ENCODE data around the gene CCDC73.

Gene CCDC73

DNA sequence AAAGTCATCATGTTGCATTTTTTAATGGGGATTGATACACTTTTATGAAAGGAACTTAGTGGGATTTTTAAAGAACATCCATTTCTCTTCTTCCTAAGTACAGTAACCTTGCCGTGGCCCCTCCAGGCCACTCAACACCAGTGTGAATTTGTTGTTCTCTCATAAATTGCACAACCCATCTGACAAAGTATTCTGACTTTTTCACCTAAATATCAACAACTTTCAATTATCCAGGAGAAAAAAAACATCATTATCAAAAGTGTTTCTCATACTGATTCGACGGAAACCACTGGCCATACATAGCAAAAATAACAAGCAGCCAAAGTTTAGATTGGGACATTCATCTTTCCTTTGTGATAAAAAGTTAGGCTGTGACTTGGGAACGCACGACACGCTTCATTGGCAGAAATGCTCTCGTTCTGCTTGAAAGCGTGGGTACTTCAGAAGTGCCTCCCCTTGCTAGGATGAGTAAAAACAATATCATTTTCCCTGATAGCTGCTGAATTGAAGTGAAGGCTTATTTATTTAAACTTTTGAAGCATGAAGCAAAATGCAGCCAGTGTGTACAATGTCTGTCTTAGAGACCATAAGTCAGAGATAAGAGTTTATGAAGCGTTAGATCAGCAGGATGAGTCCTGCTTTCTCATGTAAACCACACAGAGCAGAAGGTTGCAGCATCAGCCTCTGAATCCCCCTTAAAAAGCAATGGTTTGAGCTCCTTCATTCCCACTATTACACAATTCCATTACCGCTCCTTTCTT is 231.4 kb downstream of the CCDC73 start:
- 92 to 93% methylated on average over 9 to 10 of the region's 10 CpGs for WGBS, 2 experiments
- Histone ChIP-seq H3K27me3 (ENCODE audit: control insufficient read depth, insufficient read depth, low read length, poor library complexity, severe bottlenecking) (no peaks in the 10 kb centered on the region), H3K36me3 (ENCODE audit: control insufficient read depth, insufficient read depth, low read length) (no peaks in the 10 kb centered on the region), H3K4me1 (ENCODE audit: control insufficient read depth, insufficient read depth, low read length) (no peaks in the 10 kb centered on the region), H3K27ac (ENCODE audit: insufficient read depth, low read depth, low read length, poor library complexity, severe bottlenecking) (no peak overlapping the region), H3K9me3 (ENCODE audit: control insufficient read depth, low read length) (no peaks in the 10 kb centered on the region), H3K4me3 (ENCODE audit: insufficient read depth, low read depth, low read length) (no peak overlapping the region)

DNA sequence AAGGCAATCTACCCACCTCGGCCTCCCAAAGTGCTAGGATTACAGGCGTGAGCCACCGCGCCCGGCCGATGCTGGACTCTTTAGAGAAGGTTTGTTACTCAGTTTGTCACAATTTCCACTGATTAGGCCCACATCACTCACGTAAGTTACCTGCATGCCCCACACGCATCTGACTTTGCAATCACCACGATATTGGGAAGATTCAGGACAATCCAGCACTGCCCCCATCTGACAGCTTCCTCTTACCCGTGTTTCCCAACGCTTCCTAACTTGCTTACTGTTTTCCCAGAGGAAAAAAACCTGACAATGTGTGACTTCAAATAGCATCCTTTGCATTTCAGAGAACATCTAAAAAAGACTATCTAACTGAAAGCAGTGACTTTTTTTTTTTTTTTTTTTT is 232.6 kb downstream of the CCDC73 start:
- 84 to 89% methylated on average over 11 of the region's 11 CpGs for WGBS, 2 experiments
- Histone ChIP-seq H3K27me3 (ENCODE audit: control insufficient read depth, insufficient read depth, low read length, poor library complexity, severe bottlenecking) (no peaks in the 10 kb centered on the region), H3K9me3 (ENCODE audit: control insufficient read depth, low read length) (no peaks in the 10 kb centered on the region), H3K4me3 (ENCODE audit: insufficient read depth, low read depth, low read length) (no peak overlapping the region), H3K27ac (ENCODE audit: insufficient read depth, low read depth, low read length, poor library complexity, severe bottlenecking) (no peak overlapping the region), H3K36me3 (ENCODE audit: control insufficient read depth, insufficient read depth, low read length) (no peaks in the 10 kb centered on the region), H3K4me1 (ENCODE audit: control insufficient read depth, insufficient read depth, low read length) (no peaks in the 10 kb centered on the region)

DNA sequence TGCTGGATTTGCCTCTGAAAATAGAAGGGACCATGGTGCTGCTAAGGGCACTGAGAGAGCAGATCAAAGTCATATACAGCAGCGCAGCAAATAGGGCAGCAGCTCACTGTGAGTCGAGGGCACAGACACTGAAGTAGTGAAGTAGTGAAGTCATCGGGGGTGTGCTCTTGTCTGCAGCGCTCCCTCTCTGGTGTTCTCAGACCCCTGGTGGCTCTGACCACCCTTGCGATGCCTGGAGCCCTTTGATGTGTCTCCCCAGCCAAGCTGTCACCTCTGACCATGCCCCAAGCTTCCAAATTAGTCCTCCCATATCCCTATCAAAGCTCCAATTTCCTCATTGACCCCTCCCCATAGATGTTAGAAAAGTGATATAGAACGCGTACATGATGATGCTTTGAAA is 238.6 kb downstream of the CCDC73 start:
- H3K27me3 ChIP-seq (ENCODE audit: control insufficient read depth, insufficient read depth, low read length, poor library complexity, severe bottlenecking): no peaks in the 10 kb centered on the region
- H3K27ac ChIP-seq (ENCODE audit: insufficient read depth, low read depth, low read length, poor library complexity, severe bottlenecking): no peak overlapping the region
- H3K4me3 ChIP-seq (ENCODE audit: insufficient read depth, low read depth, low read length): no peak overlapping the region
- 90% methylated on average over 7 of the region's 7 CpGs for WGBS, 2 experiments
- H3K36me3 ChIP-seq (ENCODE audit: control insufficient read depth, insufficient read depth, low read length): no peaks in the 10 kb centered on the region
- H3K9me3 ChIP-seq (ENCODE audit: control insufficient read depth, low read length): no peaks in the 10 kb centered on the region
- H3K4me1 ChIP-seq (ENCODE audit: control insufficient read depth, insufficient read depth, low read length): no peaks in the 10 kb centered on the region

DNA sequence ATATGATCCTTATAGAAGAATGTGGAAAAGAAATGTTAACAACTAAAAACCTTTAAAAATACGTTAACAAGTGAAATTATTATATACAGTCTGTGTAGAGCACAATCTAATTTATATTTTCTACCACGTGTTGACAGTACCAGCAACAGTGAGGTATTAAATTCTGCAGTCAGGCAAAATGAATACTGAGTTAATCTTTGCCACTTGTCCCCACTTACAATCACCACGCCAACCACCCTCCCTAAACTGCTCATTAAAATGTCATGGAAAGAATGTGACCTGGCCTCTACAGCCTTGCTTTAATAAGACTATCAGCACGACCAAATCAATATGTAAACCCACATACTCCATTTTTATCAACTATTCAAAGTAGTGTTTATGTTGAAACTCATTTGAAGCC is 239.4 kb downstream of the CCDC73 start:
- Histone ChIP-seq H3K27ac (ENCODE audit: insufficient read depth, low read depth, low read length, poor library complexity, severe bottlenecking) (no peak overlapping the region), H3K4me3 (ENCODE audit: insufficient read depth, low read depth, low read length) (no peak overlapping the region), H3K27me3 (ENCODE audit: control insufficient read depth, insufficient read depth, low read length, poor library complexity, severe bottlenecking) (no peaks in the 10 kb centered on the region), H3K9me3 (ENCODE audit: control insufficient read depth, low read length) (no peaks in the 10 kb centered on the region), H3K4me1 (ENCODE audit: control insufficient read depth, insufficient read depth, low read length) (no peaks in the 10 kb centered on the region), H3K36me3 (ENCODE audit: control insufficient read depth, insufficient read depth, low read length) (no peaks in the 10 kb centered on the region)
- 81 to 82% methylated on average over 2 to 4 of the region's 4 CpGs for WGBS, 2 experiments

Data from ectodermal cell (in vitro differentiated cells).